Subcutaneous adipose tissue (tissue), 4 donors: ENCODE measurements around the gene IFNA13. TPM values are rescaled to one million over a fixed set of nuclear protein-coding genes. Genes with fewer than 3 reads are reported as not detected.

Source experiments
- CTCF ChIP-seq: fragments of 450-650 bp; IDR thresholded peaks from one replicate; pipeline ENCODE4 v1.5.1; 2016; ENCODE audit warnings: low read depth, mild to moderate bottlenecking, control low read depth, antibody characterized with exemption, moderate library complexity
- total RNA-seq, 4 donors: library from RNA; depleted of rRNA; stranded (reverse); fragments of >200 nt; gene quantifications; one replicate each; pipeline ENCODE4 v1.1.0, GENCODE V29; 2016

IFNA13 gene
- total RNA-seq, 4 donors from 2014 or later, result not detected

GRCh38 chr9:21322911-21323461 is 44.9 kb downstream of the IFNA13 start:
- TF ChIP-seq CTCF, result no peak

- TF ChIP-seq CTCF, result no peak
Measured at GRCh38 chr9:21320465-21320864, 47.4 kb downstream of the IFNA13 start.

- TF ChIP-seq CTCF, result no peak
Measured at GRCh38 chr9:21317956-21318923, 49.6 kb downstream of the IFNA13 start.

Other genes with a start within 250 kb of the IFNA13 start
- gene IFNW1, start 226.2 kb downstream of the IFNA13 start, total RNA-seq, result not detected
- gene IFNA21, start 201.4 kb downstream of the IFNA13 start, total RNA-seq, result not detected
- not detected for gene IFNA4, start 180.5 kb downstream of the IFNA13 start, total RNA-seq
- not detected for gene IFNA7, start 165.9 kb downstream of the IFNA13 start, total RNA-seq
- gene IFNA10, start 160.9 kb downstream of the IFNA13 start, total RNA-seq, result not detected
- not detected for gene IFNA16, start 150.7 kb downstream of the IFNA13 start, total RNA-seq
- gene IFNA17, start 139.8 kb downstream of the IFNA13 start, total RNA-seq, result not detected
- gene IFNA14, start 128.1 kb downstream of the IFNA13 start, total RNA-seq, result not detected
- under 1 TPM in 1 of 4 donors, not detected in 3; 0.51 TPM for gene IFNA5, start 62.7 kb downstream of the IFNA13 start, total RNA-seq
- 10 to 100 TPM; 18.6 to 28.4 (median 26.5) TPM for gene KLHL9, start 32.7 kb downstream of the IFNA13 start, total RNA-seq
- gene IFNA6, start 17.2 kb downstream of the IFNA13 start, total RNA-seq, result not detected
- gene IFNA2, start 17.3 kb upstream of the IFNA13 start, total RNA-seq, result not detected
- not detected for gene IFNA8, start 41.1 kb upstream of the IFNA13 start, total RNA-seq
- gene IFNA1, start 72.4 kb upstream of the IFNA13 start, total RNA-seq, result not detected
- gene IFNE, start 114.3 kb upstream of the IFNA13 start, total RNA-seq, result not detected